Chondrocyte (in vitro differentiated cells): ENCODE measurements around the gene LPCAT2. TPM values are rescaled to one million over a fixed set of nuclear protein-coding genes. Genes with fewer than 3 reads are reported as not detected.

Experiments
- DNase-seq: peaks from one replicate; pipeline ENCODE4 v3.0.0; 2021; ENCODE audit warnings: mixed read lengths, low spot score
- H3K27ac Mint-ChIP-seq: one replicate; pipeline ENCODE4 v1.8.0; 2021; ENCODE audit warnings: mild to moderate bottlenecking, moderate library complexity, mixed read lengths; ENCODE audit not compliant: unreplicated experiment
- H3K27me3 Mint-ChIP-seq: 2 replicates; pipeline ENCODE4 v1.8.0; 2021; ENCODE audit warnings: low read depth, mixed read lengths
- H3K36me3 Mint-ChIP-seq: 2 replicates; pipeline ENCODE4 v1.8.0; 2021; ENCODE audit warnings: low read depth, mixed read lengths
- H3K4me1 Mint-ChIP-seq: 2 replicates; pipeline ENCODE4 v1.8.0; 2021; ENCODE audit warnings: low read depth, mild to moderate bottlenecking, mixed read lengths
- H3K4me3 Mint-ChIP-seq: one replicate; pipeline ENCODE4 v1.8.0; 2021; ENCODE audit warnings: mild to moderate bottlenecking, moderate library complexity, mixed read lengths; ENCODE audit not compliant: unreplicated experiment
- H3K9me3 Mint-ChIP-seq: 2 replicates; pipeline ENCODE4 v1.8.0; 2021; ENCODE audit warnings: low read depth, mixed read lengths
- CTCF ChIP-seq: fragments of 200-600 bp; sonication (generic); IDR thresholded peaks from 2 replicates; pipeline ENCODE4 v1.5.0; 2021; ENCODE audit warnings: antibody characterized with exemption, mild to moderate bottlenecking, moderate library complexity
- total RNA-seq: library from RNA; stranded (reverse); gene quantifications from 3 replicates; pipeline ENCODE4 v1.2.1, GENCODE V29; 2021

The LPCAT2 gene
- total RNA-seq, 1 donor from 2014 or later: 17.4 TPM

- DNase-seq: no peak
- Mint-ChIP-seq H3K27ac (no peak overlapping the region), H3K9me3 (no peaks in the 10 kb centered on the region), H3K4me1 (no peaks in the 10 kb centered on the region), H3K36me3 (no peaks in the 10 kb centered on the region), H3K27me3 (peaks cover 13% of the 10 kb centered on the region), H3K4me3 (no peak overlapping the region)
- no peak for TF ChIP-seq CTCF
These were observed 79.9 kb downstream of the LPCAT2 start for GRCh38 chr16:55588799-55589198.

GRCh38 chr16:55592306-55592705 is 83.4 kb downstream of the LPCAT2 start:
- H3K36me3 Mint-ChIP-seq: no peaks in the 10 kb centered on the region
- no peaks in the 10 kb centered on the region for H3K9me3 Mint-ChIP-seq
- no peak for TF ChIP-seq CTCF
- H3K27me3 Mint-ChIP-seq: peaks cover 30% of the 10 kb centered on the region
- no peak overlapping the region for H3K27ac Mint-ChIP-seq
- DNase-seq: no peak
- H3K4me1 Mint-ChIP-seq: no peaks in the 10 kb centered on the region
- no peak overlapping the region for H3K4me3 Mint-ChIP-seq

DNA sequence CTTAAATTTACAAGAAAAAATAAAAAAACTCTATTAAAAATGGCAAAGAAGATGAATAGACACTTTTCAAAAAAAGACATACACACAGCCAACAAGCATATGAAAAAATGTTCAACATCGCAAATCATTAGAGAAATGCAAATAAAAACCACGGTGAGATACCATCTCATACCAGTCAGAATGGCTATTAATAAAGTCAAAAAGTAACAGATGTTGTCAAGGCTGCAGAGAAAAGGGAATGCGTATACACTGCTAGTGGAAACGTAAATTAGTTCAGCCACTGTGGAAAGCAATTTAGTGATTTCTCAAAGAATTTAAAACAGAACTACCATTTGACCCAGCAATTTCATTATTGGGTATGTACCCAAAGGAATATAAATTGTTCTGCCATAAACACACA is 89.1 kb downstream of the LPCAT2 start:
- peaks cover 26% of the 10 kb centered on the region for H3K27me3 Mint-ChIP-seq
- TF ChIP-seq CTCF: no peak
- no peaks in the 10 kb centered on the region for H3K9me3 Mint-ChIP-seq
- H3K36me3 Mint-ChIP-seq: peaks cover 2% of the 10 kb centered on the region
- H3K27ac Mint-ChIP-seq: no peak overlapping the region
- H3K4me1 Mint-ChIP-seq: no peaks in the 10 kb centered on the region
- no peak for DNase-seq
- no peak overlapping the region for H3K4me3 Mint-ChIP-seq

- peaks cover 20% of the 10 kb centered on the region for H3K9me3 Mint-ChIP-seq
- H3K4me1 Mint-ChIP-seq: no peaks in the 10 kb centered on the region
- TF ChIP-seq CTCF: no peak
- H3K36me3 Mint-ChIP-seq: peaks cover 5% of the 10 kb centered on the region
- H3K27me3 Mint-ChIP-seq: peaks cover 22% of the 10 kb centered on the region
- no peak overlapping the region for H3K27ac Mint-ChIP-seq
- no peak overlapping the region for H3K4me3 Mint-ChIP-seq
- no peak for DNase-seq
These were observed 97.0 kb downstream of the LPCAT2 start for GRCh38 chr16:55605754-55606336.

- no peak overlapping the region for H3K4me3 Mint-ChIP-seq
- TF ChIP-seq CTCF: no peak
- H3K9me3 Mint-ChIP-seq: peaks cover 28% of the 10 kb centered on the region
These were observed 104.9 kb downstream of the LPCAT2 start for GRCh38 chr16:55613613-55614335.

More at GRCh38 chr16:55613613-55614335, 104.9 kb downstream of the LPCAT2 start:
- no peaks in the 10 kb centered on the region for H3K4me1 Mint-ChIP-seq
- no peak for DNase-seq
- H3K27ac Mint-ChIP-seq: no peak overlapping the region
- peaks cover 33% of the 10 kb centered on the region for H3K27me3 Mint-ChIP-seq
- H3K36me3 Mint-ChIP-seq: no peaks in the 10 kb centered on the region
